ENCODE measurements around the gene PNPLA1.

PNPLA1 gene

GRCh38 chr6:36284359-36284758 is 14.5 kb downstream of the PNPLA1 start:
- no peak for DNase-seq (ENCODE audit: low read depth in 4 of 4, low spot score in 1 of 4)

- no peak for DNase-seq (ENCODE audit: low read depth in 4 of 4, low spot score in 1 of 4)
These were observed 15.4 kb downstream of the PNPLA1 start for GRCh38 chr6:36285187-36285671.

GRCh38 chr6:36285797-36286196 is 15.9 kb downstream of the PNPLA1 start:
- DNase-seq (ENCODE audit: low read depth in 4 of 4, low spot score in 1 of 4): no peak

GRCh38 chr6:36286858-36287257 is 17.0 kb downstream of the PNPLA1 start:
- DNase-seq (ENCODE audit: low read depth in 4 of 4, low spot score in 1 of 4): no peak

- DNase-seq (ENCODE audit: low read depth in 4 of 4, low spot score in 1 of 4): no peak
These were observed 19.5 kb downstream of the PNPLA1 start for GRCh38 chr6:36289281-36289878.

- DNase-seq (ENCODE audit: low read depth in 4 of 4, low spot score in 1 of 4): no peak
These were observed 21.1 kb downstream of the PNPLA1 start for GRCh38 chr6:36290668-36291620.

GRCh38 chr6:36292170-36292569 is 22.3 kb downstream of the PNPLA1 start:
- no peak for DNase-seq (ENCODE audit: low read depth in 4 of 4, low spot score in 1 of 4)

- no peak for DNase-seq (ENCODE audit: low read depth in 4 of 4, low spot score in 1 of 4)
These were observed 26.4 kb downstream of the PNPLA1 start for GRCh38 chr6:36296240-36296639.

GRCh38 chr6:36297051-36297450 is 27.2 kb downstream of the PNPLA1 start:
- DNase-seq (ENCODE audit: low read depth in 4 of 4, low spot score in 1 of 4): no peak

- no peak for DNase-seq (ENCODE audit: low read depth in 4 of 4, low spot score in 1 of 4)
These were observed 27.7 kb downstream of the PNPLA1 start for GRCh38 chr6:36297511-36297910.

GRCh38 chr6:36298027-36298426 is 28.2 kb downstream of the PNPLA1 start:
- no peak for DNase-seq (ENCODE audit: low read depth in 4 of 4, low spot score in 1 of 4)

- DNase-seq (ENCODE audit: low read depth in 4 of 4, low spot score in 1 of 4): no peak
These were observed 31.3 kb downstream of the PNPLA1 start for GRCh38 chr6:36301085-36301658.

- DNase-seq (ENCODE audit: low read depth in 4 of 4, low spot score in 1 of 4): no peak
These were observed 31.9 kb downstream of the PNPLA1 start for GRCh38 chr6:36301781-36302180.

- DNase-seq (ENCODE audit: low read depth in 4 of 4, low spot score in 1 of 4): peak; percentile 92 to 100 (median 95)
These were observed 32.5 kb downstream of the PNPLA1 start for GRCh38 chr6:36302227-36302976.

- no peak for DNase-seq (ENCODE audit: low read depth in 4 of 4, low spot score in 1 of 4)
These were observed 36.0 kb downstream of the PNPLA1 start for GRCh38 chr6:36305885-36306284.

GRCh38 chr6:36306375-36306774 is 36.5 kb downstream of the PNPLA1 start:
- no peak for DNase-seq (ENCODE audit: low read depth in 4 of 4, low spot score in 1 of 4)

GRCh38 chr6:36308514-36308913 is 38.7 kb downstream of the PNPLA1 start:
- no peak for DNase-seq (ENCODE audit: low read depth in 4 of 4, low spot score in 1 of 4)

GRCh38 chr6:36309203-36309602 is 39.3 kb downstream of the PNPLA1 start:
- no peak for DNase-seq (ENCODE audit: low read depth in 4 of 4, low spot score in 1 of 4)

- DNase-seq (ENCODE audit: low read depth in 4 of 4, low spot score in 1 of 4): no peak
These were observed 40.0 kb downstream of the PNPLA1 start for GRCh38 chr6:36309900-36310299.

- DNase-seq (ENCODE audit: low read depth in 4 of 4, low spot score in 1 of 4): no peak
These were observed 43.2 kb downstream of the PNPLA1 start for GRCh38 chr6:36312854-36313648.

GRCh38 chr6:36313649-36313936 is 43.7 kb downstream of the PNPLA1 start:
- no peak for DNase-seq (ENCODE audit: low read depth in 4 of 4, low spot score in 1 of 4)
